Mammary epithelial cell (primary cell): ENCODE results near the gene PGR.
"Not testable (repeated sequence)": the region's sequence is repeated elsewhere in the genome, so short reads cannot be mapped to it uniquely, and the experiment has no call there.

ENCODE experiments used
- CTCF ChIP-seq, 2 donors: IDR thresholded peaks in 1 of 2; conservative IDR thresholded peaks in 1 of 2; 2 replicates each; pipeline ENCODE4 v1.5.1; 2011 to 2012; ENCODE audit warnings: inconsistent platforms in 2 of 2, low read length in 2 of 2, mild to moderate bottlenecking in 2 of 2, control low read depth in 1 of 2, low read depth in 1 of 2; ENCODE audit not compliant: insufficient read depth in 1 of 2; ENCODE audit errors: extremely low read depth in 1 of 2
- EZH2 ChIP-seq: IDR thresholded peaks from 2 replicates; pipeline ENCODE4 v1.6.1; 2012; ENCODE audit warnings: low read length, inconsistent platforms, borderline replicate concordance

- TF ChIP-seq EZH2; CTCF (conservative IDR thresholded peaks at IDR 0.05 in 1 of 2, IDR thresholded peaks at IDR 0.05 in 1 of 2; ENCODE audit: extremely low read depth in 1 of 2, insufficient read depth in 1 of 2, low read depth in 1 of 2, low read length in 2 of 2): not testable (repeated sequence)
These were observed 115.9 kb downstream of the PGR start for GRCh38 chr11:101013702-101014101.
